GM18517 (cell line): ENCODE data around the gene CLCA1.

ENCODE experiments used
- ATAC-seq: cut with Tn5 transposase; IDR thresholded peaks from one replicate; pipeline ENCODE4 v1.9.1; 2021; ENCODE audit warnings: mild to moderate bottlenecking, moderate library complexity; ENCODE audit not compliant: unreplicated experiment

Gene CLCA1

GRCh38 chr1:86548839-86549238, 80.1 kb downstream of the CLCA1 start:
- no peak for ATAC-seq
